Globus pallidus (tissue), 1 donor: ENCODE results near the gene TMEM217.
A peak's percentile ranks its signal among the peaks of the same experiment; 100 is the strongest.

Experiments used
- DNase-seq: peaks from one replicate; pipeline ENCODE4 v3.0.0-alpha.2; 2015; ENCODE audit warnings: low spot score

The TMEM217 gene

GRCh38 chr6:37180075-37180474 lies 77.9 kb downstream of the TMEM217 start:
- no peak for DNase-seq

GRCh38 chr6:37177935-37178517 lies 79.9 kb downstream of the TMEM217 start:
- DNase-seq = no peak

GRCh38 chr6:37177077-37177934 lies 80.6 kb downstream of the TMEM217 start:
- DNase-seq = peak; percentile 28

- no peak for DNase-seq
These were observed 81.5 kb downstream of the TMEM217 start for GRCh38 chr6:37176268-37177076.

GRCh38 chr6:37175332-37176267 lies 82.3 kb downstream of the TMEM217 start:
- no peak for DNase-seq

GRCh38 chr6:37174515-37175331 lies 83.2 kb downstream of the TMEM217 start:
- DNase-seq = no peak

- no peak for DNase-seq
These were observed 83.8 kb downstream of the TMEM217 start for GRCh38 chr6:37174196-37174514.

GRCh38 chr6:37173493-37174195 lies 84.3 kb downstream of the TMEM217 start:
- DNase-seq = no peak

- DNase-seq = no peak
These were observed 84.9 kb downstream of the TMEM217 start for GRCh38 chr6:37172912-37173492.

GRCh38 chr6:37171970-37172812 lies 85.8 kb downstream of the TMEM217 start:
- peak; percentile 93 for DNase-seq

GRCh38 chr6:37171201-37171969 lies 86.6 kb downstream of the TMEM217 start:
- peak; percentile 57 for DNase-seq

- DNase-seq = peak; percentile 36
These were observed 87.4 kb downstream of the TMEM217 start for GRCh38 chr6:37170273-37171200.

GRCh38 chr6:37169496-37170272 lies 88.3 kb downstream of the TMEM217 start, which contains the start of gene PIM1:
Gene PIM1 (plus strand): TSS chr6:37170152. CDS start chr6:37170576, 424 bp downstream.
- DNase-seq = peak; percentile 99

GRCh38 chr6:37168811-37169495 lies 89.0 kb downstream of the TMEM217 start:
- DNase-seq = peak; percentile 51

- no peak for DNase-seq
These were observed 89.7 kb downstream of the TMEM217 start for GRCh38 chr6:37168163-37168758.
